HT-29 (cell line): ENCODE results near the gene ARL5C. TPM values are rescaled to one million over a fixed set of nuclear protein-coding genes. Genes with fewer than 3 reads are reported as not detected.

Experiments used
- DNase-seq: peaks from one replicate; pipeline ENCODE4 v3.0.0-alpha.2; 2015; ENCODE audit warnings: low spot score
- total RNA-seq: library from RNA; depleted of rRNA; stranded (reverse); fragments of >200 nt; shearing (Covaris generic); gene quantifications from 2 replicates; pipeline ENCODE4 v1.2.3, GENCODE V29; 2014

Gene ARL5C
- total RNA-seq, 1 experiment from 2014 or later = not detected

DNA sequence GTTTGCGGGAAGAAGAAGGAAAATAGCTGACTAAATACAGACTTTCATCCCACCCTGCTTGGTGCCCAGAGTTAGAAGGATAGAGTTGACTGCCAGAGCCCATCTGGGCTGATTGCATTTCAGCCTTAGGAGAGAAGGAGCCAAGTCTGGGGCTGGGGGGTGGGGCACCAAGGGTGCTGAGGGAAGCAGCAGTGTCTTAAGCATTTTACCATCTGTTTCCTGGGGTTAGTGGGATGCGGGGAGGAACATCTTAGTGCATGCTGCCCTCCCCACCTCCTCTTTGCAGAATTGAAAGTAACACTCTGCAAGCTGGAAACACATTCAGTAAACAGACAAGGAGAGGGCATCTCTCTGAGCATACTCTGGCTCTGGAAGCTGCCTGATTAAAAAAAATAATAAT, 1.5 kb upstream of the ARL5C start:
- DNase-seq = no peak

GRCh38 chr17:39166437-39167335, 725 bp upstream of the ARL5C start:
- DNase-seq = no peak

- no peak for DNase-seq
Observed at GRCh38 chr17:39165178-39165840, 652 bp downstream of the ARL5C start.

GRCh38 chr17:39164675-39165143, 1.3 kb downstream of the ARL5C start:
- DNase-seq = peak; percentile 79

GRCh38 chr17:39161962-39162361, 4.0 kb downstream of the ARL5C start:
- no peak for DNase-seq

GRCh38 chr17:39158623-39159022, 7.3 kb downstream of the ARL5C start:
- no peak for DNase-seq

DNA sequence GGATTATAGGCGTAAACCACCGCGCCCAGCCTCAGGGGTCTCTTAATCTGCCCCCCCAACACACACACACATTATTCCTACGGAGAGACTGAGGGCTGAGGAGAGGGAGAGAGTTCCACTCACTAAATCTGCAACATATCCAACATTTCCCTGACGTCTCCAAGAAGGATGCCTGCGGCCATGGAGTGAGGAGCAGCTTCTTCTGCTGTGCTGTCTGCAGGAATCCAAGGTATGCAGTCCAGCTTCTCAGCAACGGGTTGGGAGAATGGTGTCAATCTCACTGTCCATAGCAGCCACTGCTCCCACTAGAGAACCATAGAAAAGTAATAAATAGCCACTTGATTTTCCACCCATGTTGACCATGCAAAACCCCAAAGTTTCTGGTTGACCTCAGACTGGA, 9.5 kb downstream of the ARL5C start:
- DNase-seq = no peak

- no peak for DNase-seq
Observed at GRCh38 chr17:39155654-39156053, 10.3 kb downstream of the ARL5C start.

DNA sequence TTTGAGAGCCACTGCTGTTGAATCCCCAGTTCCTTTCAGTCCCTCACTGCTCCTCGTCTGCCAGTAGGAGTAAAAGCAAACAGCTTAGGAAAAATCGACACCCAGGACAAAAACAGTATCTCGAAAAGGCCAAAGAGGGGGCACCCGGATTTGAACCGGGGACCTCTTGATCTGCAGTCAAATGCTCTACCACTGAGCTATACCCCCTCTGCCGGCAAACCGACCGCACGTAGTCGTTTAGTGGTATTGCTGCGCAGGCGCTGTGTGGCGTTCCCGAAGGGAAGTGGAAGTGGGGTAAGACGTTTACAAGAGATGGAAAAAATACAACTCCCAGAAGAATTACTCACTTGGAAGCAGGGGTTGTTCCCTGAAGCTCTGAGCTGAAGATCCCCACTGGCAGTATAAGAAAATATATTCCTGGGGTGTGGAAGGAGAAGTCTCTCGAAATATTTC, 12.3 kb downstream of the ARL5C start:
- DNase-seq = peak; percentile 94

- DNase-seq = no peak
Observed at GRCh38 chr17:39151943-39152818, 13.8 kb downstream of the ARL5C start.

- DNase-seq = no peak
Observed at GRCh38 chr17:39151150-39151942, 14.6 kb downstream of the ARL5C start, which contains the start of gene PLXDC1. TSS of gene PLXDC1 (minus strand) at chr17:39151637. CDS start at chr17:39151437, 200 bp downstream.

DNA sequence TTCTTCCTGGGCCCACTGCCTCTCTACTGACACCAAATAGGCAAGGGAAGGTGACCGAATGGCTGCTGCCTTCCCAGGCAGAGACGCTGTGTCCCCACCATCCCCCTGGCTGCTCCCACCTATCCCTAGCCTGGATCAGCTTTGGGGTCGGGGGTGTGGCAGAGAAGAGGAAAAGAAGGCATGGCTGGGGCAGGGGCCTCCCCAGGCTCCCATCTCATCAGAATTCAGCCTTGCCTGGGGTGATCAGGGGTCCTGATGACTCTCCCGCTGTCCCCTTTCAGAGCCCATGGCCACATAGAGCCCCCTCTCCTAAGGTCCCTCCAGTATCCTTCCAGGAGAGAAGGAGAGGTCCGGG, 15.2 kb downstream of the ARL5C start:
- no peak for DNase-seq

DNA sequence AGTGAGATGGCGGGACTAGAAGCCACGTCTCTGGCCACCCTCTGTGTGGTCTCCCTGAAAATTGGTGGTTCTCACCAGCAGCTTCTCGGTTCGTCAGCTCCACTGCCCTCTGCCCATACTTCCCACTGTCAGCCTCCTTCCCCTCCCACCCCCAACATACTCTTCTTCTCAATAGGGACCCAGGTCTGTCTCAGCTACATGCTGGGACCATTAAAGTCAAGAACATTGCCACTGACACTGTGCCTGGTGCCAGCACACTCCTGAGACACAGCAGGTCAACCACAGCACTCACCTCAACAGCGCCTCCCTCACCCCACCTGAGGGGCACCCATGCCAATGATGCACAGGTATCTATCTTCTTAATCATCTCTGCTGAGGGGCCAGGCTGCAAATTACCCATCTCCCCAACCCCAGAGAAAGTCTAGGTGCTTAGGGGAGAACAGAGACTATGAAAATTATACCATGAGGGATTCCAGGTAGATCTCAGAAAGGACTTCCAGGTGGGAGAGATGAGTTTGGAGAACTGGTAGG, 15.8 kb downstream of the ARL5C start:
- no peak for DNase-seq

DNA sequence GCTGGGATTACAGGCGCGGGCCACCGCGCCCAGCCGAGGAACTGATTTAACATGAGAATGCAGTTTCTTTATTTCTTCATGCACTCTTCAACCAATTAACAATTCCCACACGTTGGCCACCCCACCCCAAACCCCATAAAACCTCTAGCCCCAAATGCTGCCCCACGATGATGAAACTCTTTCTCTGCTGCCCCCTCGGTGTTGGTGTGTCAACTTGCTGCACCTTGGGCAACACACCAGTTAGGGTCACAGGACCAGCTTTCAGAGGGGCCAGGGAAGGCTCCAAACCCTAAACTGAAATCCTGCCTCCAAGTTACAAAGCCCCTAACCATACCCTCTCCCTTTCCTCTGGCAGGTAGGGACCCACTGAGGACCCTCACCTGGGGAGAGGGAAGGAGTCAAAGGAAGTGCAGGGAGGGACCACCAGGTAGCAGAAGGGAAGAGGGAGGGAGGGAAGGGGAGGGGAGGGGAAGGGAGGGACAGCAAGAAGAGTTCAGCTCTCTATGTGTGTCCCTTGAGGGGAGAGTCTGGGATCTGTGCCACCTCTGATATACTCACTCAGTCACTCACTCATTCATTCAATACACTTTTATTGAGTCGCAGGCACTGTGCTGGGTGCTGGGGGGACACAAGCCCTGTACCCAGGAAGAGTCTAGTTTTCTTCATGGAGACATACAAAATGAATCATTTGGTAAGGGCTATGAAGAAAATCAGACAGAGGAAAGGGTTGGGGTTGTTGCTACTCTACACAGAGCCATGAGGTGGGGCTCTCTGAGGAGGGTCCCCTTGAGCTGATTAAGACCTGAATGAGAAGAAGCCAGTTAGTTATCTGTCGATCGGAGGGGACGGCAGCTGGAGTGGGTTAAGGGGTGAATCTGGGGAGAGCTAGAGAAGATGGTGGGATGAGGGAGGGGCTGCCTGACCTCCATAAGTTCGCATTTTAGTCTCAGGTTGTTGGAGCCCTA, 18.5 kb downstream of the ARL5C start:
- DNase-seq = no peak

GRCh38 chr17:39146273-39146672, 19.7 kb downstream of the ARL5C start:
- no peak for DNase-seq

DNA sequence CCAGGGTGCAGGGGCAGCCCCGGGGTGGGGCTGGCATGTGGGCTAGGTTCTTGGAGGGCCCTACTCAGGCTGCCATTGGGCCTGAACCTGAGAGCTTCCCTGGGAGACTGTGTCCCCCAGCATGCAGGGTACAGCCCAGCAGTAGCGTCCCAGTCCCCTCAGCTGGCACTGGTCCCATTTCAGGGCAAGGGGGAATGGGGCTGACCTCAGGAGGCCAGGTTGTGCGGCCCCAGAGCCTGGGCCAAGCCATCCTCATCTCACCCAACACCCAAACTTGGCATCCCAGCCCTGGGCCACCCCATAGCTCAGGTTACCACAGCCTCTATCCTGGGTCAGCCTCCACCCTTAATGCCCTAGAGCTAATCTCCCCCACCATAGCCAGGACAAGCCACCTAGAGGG, 20.8 kb downstream of the ARL5C start:
- no peak for DNase-seq

DNA sequence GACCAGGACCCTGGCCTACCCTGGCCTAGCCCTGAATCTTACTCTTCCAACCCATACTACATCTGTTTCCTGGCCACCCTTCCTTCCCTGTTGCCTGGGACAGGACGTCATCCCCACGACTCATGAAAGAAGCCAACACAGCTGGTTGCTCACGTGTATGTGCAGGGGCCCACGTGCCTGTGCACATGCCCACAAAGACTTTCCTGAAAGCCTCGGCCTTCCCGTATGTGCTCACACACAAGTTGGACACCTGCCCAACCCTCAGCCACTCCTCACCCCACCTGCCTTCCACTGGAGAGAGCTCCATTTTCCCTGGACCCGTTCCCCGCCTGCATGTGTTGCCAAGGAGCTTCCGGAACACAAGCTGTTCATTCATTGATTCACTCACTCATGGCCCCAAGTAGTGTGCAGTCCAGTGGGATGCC, 21.5 kb downstream of the ARL5C start:
- peak; percentile 22 for DNase-seq

DNA sequence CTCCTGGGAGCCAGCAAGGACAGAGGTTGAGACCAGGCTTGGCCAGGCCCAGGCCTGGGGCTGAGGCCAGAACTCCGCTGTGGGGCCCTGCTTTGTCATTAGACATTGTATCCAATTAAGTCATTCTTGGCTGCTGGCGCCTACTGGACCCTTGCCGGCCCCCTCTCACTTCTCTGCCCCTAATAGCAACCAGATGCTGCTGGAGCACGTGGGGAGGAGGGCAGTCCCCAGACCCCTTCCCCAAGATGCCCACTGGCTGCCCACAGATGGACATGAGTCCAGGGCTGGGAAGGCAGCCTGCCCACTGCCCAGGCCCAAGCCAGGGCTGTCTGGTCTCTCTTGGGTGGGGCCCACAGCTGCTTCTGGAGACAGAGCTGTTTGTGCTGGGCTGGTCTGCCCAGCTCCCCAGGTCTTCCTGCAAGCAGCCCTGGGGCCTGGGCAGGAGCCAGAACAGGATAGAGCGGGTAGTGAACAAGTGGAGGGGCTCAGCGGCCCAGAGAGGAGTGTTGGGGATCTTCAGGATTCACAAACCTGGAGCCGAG, 22.3 kb downstream of the ARL5C start:
- DNase-seq = no peak
